ENCODE measurements around the gene PRKN.

DNA sequence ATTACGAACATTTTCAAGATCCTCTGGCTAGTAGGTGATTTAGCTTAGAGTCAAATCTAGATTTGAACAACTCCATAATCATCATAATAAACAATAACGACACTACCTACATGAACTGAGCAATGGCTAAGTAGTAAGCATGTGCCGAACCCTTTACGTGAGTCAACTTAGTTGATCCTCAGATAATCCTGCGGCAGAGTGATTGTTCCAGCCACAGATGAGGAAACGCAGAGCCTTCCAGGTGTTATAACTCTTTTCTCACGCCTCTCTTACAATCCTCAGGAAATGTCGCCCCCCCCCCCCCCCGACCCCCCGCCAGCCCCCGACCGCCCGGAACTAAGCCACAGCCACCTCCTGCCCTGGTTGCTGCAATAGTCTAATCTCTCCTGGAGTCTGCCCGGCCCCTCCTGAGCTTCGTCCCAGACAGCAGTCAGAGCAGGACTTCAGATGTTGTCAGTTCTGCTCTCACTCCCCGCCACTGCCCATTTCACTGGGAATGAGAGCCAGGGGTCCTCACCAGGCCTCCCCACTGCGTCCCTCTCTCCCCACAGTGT is 1312.2 kb downstream of the PRKN start:
- TF ChIP-seq, protein P1, sequence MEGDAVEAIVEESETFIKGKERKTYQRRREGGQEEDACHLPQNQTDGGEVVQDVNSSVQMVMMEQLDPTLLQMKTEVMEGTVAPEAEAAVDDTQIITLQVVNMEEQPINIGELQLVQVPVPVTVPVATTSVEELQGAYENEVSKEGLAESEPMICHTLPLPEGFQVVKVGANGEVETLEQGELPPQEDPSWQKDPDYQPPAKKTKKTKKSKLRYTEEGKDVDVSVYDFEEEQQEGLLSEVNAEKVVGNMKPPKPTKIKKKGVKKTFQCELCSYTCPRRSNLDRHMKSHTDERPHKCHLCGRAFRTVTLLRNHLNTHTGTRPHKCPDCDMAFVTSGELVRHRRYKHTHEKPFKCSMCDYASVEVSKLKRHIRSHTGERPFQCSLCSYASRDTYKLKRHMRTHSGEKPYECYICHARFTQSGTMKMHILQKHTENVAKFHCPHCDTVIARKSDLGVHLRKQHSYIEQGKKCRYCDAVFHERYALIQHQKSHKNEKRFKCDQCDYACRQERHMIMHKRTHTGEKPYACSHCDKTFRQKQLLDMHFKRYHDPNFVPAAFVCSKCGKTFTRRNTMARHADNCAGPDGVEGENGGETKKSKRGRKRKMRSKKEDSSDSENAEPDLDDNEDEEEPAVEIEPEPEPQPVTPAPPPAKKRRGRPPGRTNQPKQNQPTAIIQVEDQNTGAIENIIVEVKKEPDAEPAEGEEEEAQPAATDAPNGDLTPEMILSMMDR (IDR thresholded peaks at IDR 0.05; ENCODE audit: borderline replicate concordance, extremely low read depth, low read length, poor library complexity, severe bottlenecking) = no peak
- TF ChIP-seq EZH2 (IDR thresholded peaks at IDR 0.05; ENCODE audit: borderline replicate concordance, low read depth, low read length, severe bottlenecking) = no peak

Data from DND-41 (cell line).